WI38 (cell line): ENCODE data around the gene FAM120C.

Source experiments
- H3K4me3 ChIP-seq: 2 replicates; pipeline ENCODE4 v1.5.1; 2011; ENCODE audit warnings: low read depth, mild to moderate bottlenecking, control low read depth, low read length
- CTCF ChIP-seq: IDR thresholded peaks from 2 replicates; pipeline ENCODE4 v1.5.1; 2012; ENCODE audit warnings: low read depth, mild to moderate bottlenecking, control low read depth, low read length

FAM120C gene

GRCh38 chrX:54134269-54134668, 48.8 kb downstream of the FAM120C start:
- no peak overlapping the region for H3K4me3 ChIP-seq
- TF ChIP-seq CTCF: no peak

GRCh38 chrX:54116391-54116790, 66.7 kb downstream of the FAM120C start:
- TF ChIP-seq CTCF: no peak
- H3K4me3 ChIP-seq: no peak overlapping the region

GRCh38 chrX:54093571-54093970, 89.5 kb downstream of the FAM120C start:
- no peak for TF ChIP-seq CTCF
- H3K4me3 ChIP-seq: no peak overlapping the region

GRCh38 chrX:54093159-54093558, 89.9 kb downstream of the FAM120C start:
- no peak for TF ChIP-seq CTCF
- H3K4me3 ChIP-seq: no peak overlapping the region

GRCh38 chrX:54090880-54091279, 92.2 kb downstream of the FAM120C start:
- H3K4me3 ChIP-seq: no peak overlapping the region
- TF ChIP-seq CTCF: no peak

- no peak overlapping the region for H3K4me3 ChIP-seq
- no peak for TF ChIP-seq CTCF
Observed at GRCh38 chrX:54089191-54089590, 93.9 kb downstream of the FAM120C start.

- TF ChIP-seq CTCF: no peak
- H3K4me3 ChIP-seq: no peak overlapping the region
Observed at GRCh38 chrX:54087661-54088060, 95.4 kb downstream of the FAM120C start.

GRCh38 chrX:54085666-54086065, 97.4 kb downstream of the FAM120C start:
- no peak overlapping the region for H3K4me3 ChIP-seq
- TF ChIP-seq CTCF: no peak
